H54 (cell line): Measurements from ENCODE around the gene EEF1AKMT1.

ENCODE experiments used
- DNase-seq: peaks from one replicate; pipeline ENCODE4 v3.0.0; 2011; ENCODE audit warnings: low spot score, mixed read lengths; ENCODE audit not compliant: insufficient read length
- FAIRE-seq: peaks from 3 replicates; lab custom pipeline; 2011; peaks lifted over from hg19 to GRCh38; lab: Jason Lieb, UNC
- POLR2A ChIP-seq: IDR thresholded peaks from 2 replicates; pipeline ENCODE4 v1.6.1; 2011; ENCODE audit warnings: low read depth, mild to moderate bottlenecking, low read length

Gene EEF1AKMT1

GRCh38 chr13:20773194-20774080 is at the start of gene EEF1AKMT1:
Gene EEF1AKMT1, minus strand, starts transcription at chr13:20773961. Its CDS starts 16,363 bp downstream, at chr13:20757598.
- TF ChIP-seq POLR2A = peak; percentile 87
- FAIRE-seq (peak; percentile 38), DNase-seq (peak; percentile 68)

GRCh38 chr13:20823071-20823470 is 49.3 kb upstream of the EEF1AKMT1 start:
- FAIRE-seq (no peak), DNase-seq (no peak)
- no peak for TF ChIP-seq POLR2A

GRCh38 chr13:20822406-20822805 is 48.6 kb upstream of the EEF1AKMT1 start:
- no peak for DNase-seq
- TF ChIP-seq POLR2A = no peak

GRCh38 chr13:20819715-20820114 is 46.0 kb upstream of the EEF1AKMT1 start:
- no peak for DNase-seq
- TF ChIP-seq POLR2A = no peak
- FAIRE-seq = no peak

More at GRCh38 chr13:20822406-20822805, 48.6 kb upstream of the EEF1AKMT1 start:
- FAIRE-seq = no peak

GRCh38 chr13:20815464-20815863 is 41.7 kb upstream of the EEF1AKMT1 start:
- DNase-seq (no peak), FAIRE-seq (no peak)
- no peak for TF ChIP-seq POLR2A

GRCh38 chr13:20814224-20814910 is 40.6 kb upstream of the EEF1AKMT1 start:
- peak; percentile 23 for DNase-seq
- FAIRE-seq = peak; percentile 84
- TF ChIP-seq POLR2A = no peak

GRCh38 chr13:20812890-20813289 is 39.1 kb upstream of the EEF1AKMT1 start:
- FAIRE-seq (no peak), DNase-seq (no peak)
- no peak for TF ChIP-seq POLR2A

GRCh38 chr13:20810808-20811207 is 37.0 kb upstream of the EEF1AKMT1 start:
- no peak for TF ChIP-seq POLR2A
- FAIRE-seq = no peak
- DNase-seq = no peak

- TF ChIP-seq POLR2A = no peak
- FAIRE-seq (no peak), DNase-seq (no peak)
These were observed 35.1 kb upstream of the EEF1AKMT1 start for GRCh38 chr13:20808874-20809273.

GRCh38 chr13:20803180-20803965 is 29.6 kb upstream of the EEF1AKMT1 start:
- no peak for FAIRE-seq
- no peak for TF ChIP-seq POLR2A
- DNase-seq = no peak

- DNase-seq (no peak), FAIRE-seq (no peak)
- no peak for TF ChIP-seq POLR2A
These were observed 27.9 kb upstream of the EEF1AKMT1 start for GRCh38 chr13:20801707-20802106.

- TF ChIP-seq POLR2A = no peak
- DNase-seq = no peak
- no peak for FAIRE-seq
These were observed 26.1 kb upstream of the EEF1AKMT1 start for GRCh38 chr13:20799726-20800416.

- TF ChIP-seq POLR2A = no peak
- FAIRE-seq (no peak), DNase-seq (no peak)
These were observed 24.3 kb upstream of the EEF1AKMT1 start for GRCh38 chr13:20798027-20798426.
